ENCODE results near the gene INPPL1.
"Not testable (repeated sequence)": the region's sequence is repeated elsewhere in the genome, so short reads cannot be mapped to it uniquely, and the experiment has no call there.

The INPPL1 gene, protein sequence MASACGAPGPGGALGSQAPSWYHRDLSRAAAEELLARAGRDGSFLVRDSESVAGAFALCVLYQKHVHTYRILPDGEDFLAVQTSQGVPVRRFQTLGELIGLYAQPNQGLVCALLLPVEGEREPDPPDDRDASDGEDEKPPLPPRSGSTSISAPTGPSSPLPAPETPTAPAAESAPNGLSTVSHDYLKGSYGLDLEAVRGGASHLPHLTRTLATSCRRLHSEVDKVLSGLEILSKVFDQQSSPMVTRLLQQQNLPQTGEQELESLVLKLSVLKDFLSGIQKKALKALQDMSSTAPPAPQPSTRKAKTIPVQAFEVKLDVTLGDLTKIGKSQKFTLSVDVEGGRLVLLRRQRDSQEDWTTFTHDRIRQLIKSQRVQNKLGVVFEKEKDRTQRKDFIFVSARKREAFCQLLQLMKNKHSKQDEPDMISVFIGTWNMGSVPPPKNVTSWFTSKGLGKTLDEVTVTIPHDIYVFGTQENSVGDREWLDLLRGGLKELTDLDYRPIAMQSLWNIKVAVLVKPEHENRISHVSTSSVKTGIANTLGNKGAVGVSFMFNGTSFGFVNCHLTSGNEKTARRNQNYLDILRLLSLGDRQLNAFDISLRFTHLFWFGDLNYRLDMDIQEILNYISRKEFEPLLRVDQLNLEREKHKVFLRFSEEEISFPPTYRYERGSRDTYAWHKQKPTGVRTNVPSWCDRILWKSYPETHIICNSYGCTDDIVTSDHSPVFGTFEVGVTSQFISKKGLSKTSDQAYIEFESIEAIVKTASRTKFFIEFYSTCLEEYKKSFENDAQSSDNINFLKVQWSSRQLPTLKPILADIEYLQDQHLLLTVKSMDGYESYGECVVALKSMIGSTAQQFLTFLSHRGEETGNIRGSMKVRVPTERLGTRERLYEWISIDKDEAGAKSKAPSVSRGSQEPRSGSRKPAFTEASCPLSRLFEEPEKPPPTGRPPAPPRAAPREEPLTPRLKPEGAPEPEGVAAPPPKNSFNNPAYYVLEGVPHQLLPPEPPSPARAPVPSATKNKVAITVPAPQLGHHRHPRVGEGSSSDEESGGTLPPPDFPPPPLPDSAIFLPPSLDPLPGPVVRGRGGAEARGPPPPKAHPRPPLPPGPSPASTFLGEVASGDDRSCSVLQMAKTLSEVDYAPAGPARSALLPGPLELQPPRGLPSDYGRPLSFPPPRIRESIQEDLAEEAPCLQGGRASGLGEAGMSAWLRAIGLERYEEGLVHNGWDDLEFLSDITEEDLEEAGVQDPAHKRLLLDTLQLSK

DNA sequence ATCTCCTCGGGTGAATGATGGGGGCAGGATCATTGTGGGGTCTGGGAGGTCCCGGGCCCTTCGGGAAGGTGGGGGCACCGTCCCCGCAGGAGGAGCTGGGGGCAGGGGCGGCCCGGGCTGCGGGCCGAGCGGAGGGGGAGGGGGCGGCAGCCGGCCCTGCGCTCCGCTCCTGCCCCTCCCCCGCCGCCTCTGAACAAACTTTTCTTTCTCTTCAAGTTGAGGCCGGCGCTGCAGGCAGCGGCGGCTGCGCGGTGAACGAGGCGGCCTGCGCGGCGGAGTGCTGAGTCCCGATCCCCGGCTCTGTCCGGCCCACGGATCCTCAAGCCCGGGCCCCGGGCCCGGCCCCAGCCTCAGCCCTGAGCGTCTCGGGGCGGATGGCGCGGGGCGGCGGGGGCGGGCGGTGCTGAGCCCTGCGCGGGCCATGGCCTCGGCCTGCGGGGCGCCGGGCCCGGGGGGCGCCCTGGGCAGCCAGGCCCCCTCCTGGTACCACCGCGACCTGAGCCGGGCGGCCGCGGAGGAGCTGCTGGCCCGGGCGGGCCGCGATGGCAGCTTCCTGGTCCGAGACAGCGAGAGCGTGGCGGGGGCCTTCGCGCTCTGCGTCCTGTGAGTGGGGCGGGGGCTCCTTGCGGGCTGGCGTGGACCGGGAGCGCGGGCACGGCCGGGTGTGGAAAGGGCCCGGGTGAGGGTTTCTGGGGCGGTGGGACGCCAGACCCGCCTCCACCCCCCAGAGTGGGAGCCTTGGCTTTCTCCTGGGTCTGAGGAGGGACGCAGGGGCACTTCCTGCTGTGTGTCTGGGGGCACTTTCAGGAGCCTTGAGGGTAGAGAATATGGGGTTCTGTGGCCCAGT lies at the start of gene INPPL1:
Gene INPPL1, plus strand, starts transcription at position 204 of the 847 bp plus-strand sequence. Its CDS starts 218 bp downstream, at position 422.
- no peak for DNase-seq (ENCODE audit: low read depth in 2 of 2)

DNA sequence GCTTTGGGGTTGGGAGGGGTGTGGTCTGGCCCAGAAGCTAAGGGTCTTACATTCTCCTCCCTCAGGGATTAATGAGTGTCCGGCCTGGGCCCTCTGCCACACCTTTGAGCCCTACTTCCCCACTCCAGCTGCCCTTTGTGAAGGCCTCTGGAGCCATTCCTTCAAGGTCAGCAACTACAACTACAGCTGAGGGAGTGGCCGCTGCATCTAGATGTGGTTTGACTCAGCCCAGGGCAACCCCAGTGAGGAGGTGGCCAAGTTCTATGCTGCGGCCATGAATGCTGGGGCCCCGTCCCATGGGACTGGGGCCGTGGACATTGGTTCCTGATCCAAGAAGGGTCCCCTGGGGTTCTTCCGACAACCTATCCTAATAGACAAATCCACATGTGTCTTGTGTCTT lies 46.9 kb upstream of the INPPL1 start:
- no peak for DNase-seq (ENCODE audit: low read depth in 2 of 2)

DNA sequence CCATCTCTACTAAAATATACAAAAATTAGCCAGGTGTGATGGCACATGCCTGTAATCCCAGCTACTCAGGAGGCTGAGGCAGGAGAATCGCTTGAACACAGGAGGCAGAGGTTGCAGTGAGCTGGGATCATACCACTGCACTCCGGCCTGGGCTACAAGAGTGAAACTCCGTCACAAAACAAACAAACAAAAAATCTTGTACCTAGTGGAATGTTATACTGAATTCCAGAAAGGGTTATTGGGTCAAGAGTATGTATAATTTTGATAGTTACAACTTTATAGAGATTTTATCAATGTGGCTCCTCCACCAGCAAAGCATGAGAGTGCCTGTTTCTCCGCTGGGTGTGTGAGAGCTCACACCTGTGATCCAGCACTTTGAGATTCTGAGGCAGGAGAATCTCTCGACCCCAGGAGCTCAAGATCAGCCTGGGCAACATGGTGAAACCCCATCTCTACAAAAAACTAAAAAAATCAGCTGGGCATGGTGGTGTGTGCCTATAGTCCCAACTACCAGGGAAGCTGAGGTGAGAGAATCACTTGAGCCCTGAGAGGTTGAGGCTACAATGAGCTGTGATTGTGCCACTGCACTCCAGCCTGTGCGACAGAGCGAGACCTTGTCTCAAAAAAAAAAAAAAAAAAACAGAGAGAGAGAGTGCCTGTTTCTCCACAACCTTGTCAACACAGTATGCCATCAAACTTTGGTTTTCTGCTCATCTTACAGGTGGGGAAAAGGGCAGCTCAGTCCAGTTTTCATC lies 45.3 kb upstream of the INPPL1 start:
- no peak for DNase-seq (ENCODE audit: low read depth in 2 of 2)

DNA sequence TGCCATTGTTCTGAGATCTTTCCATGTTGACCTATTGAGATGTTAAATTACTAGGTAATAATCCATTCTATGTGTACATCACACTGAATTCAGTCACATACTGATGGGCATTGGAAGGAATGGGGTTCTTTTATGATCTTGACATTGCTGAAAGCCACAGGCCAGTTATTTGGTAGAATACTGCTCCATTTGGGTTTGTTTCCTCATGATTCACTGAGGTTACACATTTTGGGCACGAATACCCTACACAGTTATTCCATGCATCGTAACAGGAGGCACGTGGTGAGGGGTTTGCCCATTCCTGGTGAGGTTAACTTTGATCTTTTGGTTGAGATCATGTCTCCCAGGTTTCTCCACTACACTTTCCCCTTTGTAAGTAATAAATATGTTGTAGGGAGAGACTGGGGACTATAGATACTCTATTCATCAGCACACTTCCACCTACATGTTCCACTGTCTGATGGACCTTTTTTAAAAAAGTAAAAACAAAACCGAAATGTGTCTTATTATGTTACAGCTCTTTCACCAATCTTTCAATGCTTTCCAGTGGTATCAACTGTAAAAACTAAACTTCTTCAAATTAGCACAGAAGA lies 44.7 kb upstream of the INPPL1 start:
- DNase-seq (ENCODE audit: low read depth in 2 of 2), result no peak

DNA sequence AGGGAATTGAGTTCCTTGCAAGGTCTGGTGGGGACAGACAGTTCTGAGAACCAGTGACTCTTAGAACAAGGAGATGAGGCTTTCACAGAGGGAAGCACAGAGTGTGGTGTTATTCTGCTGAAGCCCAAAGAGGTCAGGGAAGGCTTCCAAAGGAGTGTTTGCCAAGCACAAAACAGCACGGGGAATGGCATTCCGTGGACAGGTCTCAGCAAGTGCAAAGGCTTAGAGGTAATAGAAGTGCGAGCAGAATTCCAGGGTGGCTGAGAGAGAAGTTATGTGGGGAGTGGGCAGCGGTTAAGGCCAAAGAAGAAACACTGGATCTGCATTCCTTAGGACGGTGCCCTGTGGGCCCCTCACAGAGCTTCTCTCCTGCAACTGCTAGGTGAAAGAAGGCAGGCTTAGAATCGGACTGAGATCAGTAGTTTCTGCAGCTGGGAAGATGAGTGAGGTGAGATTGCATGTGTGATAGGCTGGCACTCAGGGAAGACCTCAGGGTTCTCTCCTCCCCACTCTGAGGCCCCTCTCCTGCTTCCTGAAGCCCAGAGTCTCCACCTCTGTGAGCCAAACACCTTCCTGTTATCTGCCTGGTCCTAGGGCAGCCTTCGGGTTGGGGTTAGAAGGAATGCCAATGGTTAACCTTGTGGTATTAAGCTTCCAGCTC lies 43.5 kb upstream of the INPPL1 start:
- not testable (repeated sequence) for DNase-seq (ENCODE audit: low read depth in 2 of 2)

DNA sequence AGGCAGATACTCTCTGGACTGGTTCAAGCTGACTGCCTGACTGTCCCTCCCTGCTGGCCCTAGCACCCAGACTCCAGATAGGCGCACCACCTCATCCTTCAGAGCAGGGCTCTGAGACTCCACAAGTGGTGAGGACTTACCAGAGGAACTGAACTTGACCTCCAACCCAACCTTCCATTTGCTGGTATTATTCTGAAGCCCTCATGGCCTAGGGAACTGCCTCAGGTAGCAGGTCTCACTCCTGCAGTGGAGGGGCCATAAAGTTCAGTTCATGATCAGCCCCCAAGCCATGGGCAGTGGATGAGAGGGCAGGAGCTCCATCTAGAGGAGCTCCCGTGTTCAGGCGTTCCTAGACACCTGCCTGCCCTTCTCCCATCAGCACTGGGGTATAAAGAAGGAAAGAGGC lies 43.0 kb upstream of the INPPL1 start:
- DNase-seq (ENCODE audit: low read depth in 2 of 2), result not testable (repeated sequence)

DNA sequence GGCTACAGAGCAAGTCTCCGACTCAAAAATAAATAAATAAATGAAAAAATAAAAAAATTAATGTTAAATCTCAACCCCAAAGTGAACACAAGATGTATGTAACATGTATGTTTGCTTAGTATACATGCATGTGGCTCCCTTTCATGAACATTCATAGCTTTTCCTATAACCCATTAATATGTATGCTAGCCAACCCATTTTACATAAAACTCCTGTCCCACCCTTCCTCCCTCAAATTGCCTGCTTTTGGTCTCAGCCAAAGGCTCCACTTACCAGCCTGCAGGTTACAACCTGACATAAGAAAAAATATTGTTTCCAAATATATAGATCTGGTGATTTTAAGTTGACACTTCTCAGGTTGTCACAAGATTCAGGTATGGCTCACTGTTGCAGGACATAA lies 36.3 kb upstream of the INPPL1 start:
- DNase-seq (ENCODE audit: low read depth in 2 of 2), result no peak

DNA sequence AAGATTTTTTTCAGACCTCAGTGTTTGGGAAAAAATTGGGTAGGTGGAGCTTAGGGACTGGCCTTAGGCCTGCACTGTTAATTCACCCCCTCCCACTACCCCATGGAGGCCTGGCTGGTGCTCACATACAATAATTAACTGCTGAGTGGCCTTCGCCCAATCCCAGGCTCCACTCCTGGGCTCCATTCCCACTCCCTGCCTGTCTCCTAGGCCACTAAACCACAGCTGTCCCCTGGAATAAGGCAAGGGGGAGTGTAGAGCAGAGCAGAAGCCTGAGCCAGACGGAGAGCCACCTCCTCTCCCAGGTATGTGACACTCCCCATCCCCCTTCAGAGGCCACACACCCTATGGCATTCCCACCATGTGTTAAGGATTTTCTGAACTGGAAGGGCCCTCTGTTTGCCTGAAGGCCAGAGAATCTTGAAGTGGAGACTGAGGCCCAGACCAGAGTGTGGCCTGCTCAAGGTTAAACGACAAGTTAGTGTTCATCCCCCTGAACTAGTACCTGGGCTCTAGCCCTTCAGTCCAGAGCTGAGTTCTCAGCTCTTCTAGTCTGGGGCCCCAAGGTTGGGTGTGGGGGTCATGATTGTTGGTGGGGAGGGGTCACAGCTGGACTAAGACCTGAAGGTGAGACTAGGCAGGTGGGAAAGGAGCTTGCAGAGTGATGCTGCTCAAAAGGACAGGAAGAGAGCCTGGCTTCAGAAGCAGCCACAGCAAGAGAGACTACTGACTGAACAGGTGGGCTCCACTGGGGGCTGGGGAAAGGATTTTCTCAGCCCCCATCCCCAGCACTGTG lies 34.9 kb upstream of the INPPL1 start:
- no peak for DNase-seq (ENCODE audit: low read depth in 2 of 2)

DNA sequence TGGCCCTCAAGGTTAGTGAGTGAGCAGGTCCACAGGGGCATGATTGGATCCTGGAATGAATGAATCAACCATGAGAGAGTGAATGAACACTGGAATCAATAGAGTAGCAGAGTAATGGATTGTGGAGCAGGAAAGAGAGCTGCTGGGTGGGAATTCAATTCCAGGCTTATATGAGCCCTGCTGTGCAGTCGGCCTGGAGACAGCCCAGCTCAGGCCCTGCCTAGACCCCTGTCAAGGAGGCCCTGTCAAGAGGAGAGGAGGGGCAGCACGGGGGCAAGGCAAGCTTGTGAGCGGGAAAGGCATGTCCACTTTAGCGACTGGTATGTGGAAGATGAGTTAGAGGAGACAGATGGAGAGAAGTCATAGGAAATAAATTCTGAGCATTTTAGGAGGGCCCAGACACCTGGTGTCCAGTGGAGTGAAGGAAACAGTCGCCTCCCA lies 33.9 kb upstream of the INPPL1 start:
- no peak for DNase-seq (ENCODE audit: low read depth in 2 of 2)

DNA sequence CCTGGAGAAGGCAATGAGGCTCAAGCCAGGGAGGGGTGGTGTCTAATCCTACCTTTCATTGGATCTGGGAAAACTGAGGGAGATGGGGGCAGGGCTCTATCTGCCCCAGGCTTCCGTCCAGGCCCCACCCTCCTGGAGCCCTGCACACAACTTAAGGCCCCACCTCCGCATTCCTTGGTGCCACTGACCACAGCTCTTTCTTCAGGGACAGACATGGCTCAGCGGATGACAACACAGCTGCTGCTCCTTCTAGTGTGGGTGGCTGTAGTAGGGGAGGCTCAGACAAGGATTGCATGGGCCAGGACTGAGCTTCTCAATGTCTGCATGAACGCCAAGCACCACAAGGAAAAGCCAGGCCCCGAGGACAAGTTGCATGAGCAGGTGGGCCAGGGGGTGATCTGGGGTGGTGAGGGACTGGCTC lies 32.6 kb upstream of the INPPL1 start, which contains the start of gene FOLR1:
Gene FOLR1, plus strand, starts transcription at position 180 of the 421 bp plus-strand sequence. Its CDS starts 34 bp downstream, at position 214.
- no peak for DNase-seq (ENCODE audit: low read depth in 2 of 2)

DNA sequence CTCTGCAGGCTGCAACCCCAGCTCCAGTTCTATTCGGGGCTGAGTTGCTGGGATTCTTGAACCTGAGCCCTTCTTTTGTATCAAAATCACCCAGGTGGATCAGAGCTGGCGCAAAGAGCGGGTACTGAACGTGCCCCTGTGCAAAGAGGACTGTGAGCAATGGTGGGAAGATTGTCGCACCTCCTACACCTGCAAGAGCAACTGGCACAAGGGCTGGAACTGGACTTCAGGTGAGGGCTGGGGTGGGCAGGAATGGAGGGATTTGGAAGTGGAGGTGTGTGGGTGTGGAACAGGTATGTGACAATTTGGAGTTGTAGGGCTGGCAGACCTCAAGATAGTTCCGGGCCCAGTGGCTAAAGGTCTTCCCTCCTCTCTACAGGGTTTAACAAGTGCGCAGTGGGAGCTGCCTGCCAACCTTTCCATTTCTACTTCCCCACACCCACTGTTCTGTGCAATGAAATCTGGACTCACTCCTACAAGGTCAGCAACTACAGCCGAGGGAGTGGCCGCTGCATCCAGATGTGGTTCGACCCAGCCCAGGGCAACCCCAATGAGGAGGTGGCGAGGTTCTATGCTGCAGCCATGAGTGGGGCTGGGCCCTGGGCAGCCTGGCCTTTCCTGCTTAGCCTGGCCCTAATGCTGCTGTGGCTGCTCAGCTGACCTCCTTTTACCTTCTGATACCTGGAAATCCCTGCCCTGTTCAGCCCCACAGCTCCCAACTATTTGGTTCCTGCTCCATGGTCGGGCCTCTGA lies 28.9 kb upstream of the INPPL1 start:
- no peak for DNase-seq (ENCODE audit: low read depth in 2 of 2)

DNA sequence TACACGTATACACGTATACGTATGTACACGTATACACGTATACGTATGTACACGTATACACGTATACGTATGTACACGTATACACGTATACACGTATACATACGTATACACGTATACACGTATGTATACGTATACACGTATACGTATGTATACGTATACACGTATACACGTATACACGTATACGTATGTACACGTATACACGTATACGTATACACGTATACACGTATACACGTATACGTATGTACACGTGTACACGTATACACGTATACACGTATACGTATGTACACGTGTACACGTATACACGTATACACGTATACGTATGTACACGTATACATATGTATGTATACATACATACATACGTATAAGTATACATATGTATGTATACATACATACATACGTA lies 23.1 kb upstream of the INPPL1 start:
- not testable (repeated sequence) for DNase-seq (ENCODE audit: low read depth in 2 of 2)

DNA sequence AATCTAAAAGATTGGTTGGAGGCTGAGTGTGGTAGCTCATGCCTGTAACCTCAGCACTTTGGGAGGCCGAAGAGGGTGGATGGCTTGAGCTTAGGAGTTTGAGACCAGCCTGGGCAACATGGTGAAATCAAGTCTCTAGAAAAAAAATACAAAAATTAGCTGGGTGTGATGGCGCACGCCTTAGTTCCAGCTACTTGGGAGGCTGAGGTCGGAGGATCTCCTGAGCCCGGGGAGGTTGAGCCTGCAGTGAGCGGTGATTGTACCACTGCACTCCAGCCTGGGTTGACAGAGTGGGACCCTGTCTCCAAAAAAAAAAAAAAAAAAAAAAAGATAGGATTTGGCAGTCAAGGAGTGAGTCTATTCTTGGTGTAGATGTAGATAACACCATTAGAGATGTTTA lies 22.0 kb upstream of the INPPL1 start:
- DNase-seq (ENCODE audit: low read depth in 2 of 2), result no peak

DNA sequence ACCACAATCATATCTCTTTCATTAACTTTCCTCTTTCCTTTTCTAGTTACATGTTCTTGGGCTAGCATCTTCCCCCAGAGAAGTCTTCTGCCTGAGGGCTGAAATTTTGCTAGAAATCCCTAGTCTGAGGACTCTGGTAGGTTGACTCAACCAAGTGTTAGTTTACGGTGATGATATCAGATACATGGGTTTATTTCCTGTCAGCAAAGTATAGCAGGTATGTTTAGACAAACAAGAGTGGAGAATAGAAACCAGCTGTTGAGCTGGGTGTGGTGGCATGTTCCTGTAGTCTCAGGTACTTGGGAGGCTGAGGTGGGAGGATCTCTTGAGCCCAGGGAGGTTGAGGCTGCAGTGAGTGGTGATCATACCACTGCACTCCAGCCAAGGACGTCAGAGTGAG lies 21.4 kb upstream of the INPPL1 start:
- DNase-seq (ENCODE audit: low read depth in 2 of 2), result no peak

DNA sequence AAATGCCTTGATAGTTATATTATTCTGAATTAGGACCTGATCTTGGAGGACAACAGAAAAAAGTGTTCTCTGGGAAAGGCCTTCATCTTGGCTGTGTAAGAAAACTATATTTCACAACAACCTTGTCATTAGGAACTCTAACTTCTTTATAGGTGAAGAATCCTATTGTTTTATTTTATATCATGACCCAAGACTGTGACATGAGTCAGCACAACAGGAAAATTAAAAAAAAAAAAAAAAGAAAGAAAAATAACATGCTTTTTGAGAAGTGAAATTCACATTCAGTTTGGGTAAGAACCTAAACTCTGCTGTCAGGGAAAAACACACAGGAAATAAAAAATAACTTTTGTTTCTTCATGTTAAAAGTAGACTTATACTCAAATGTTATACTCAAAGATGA lies 19.7 kb upstream of the INPPL1 start:
- DNase-seq (ENCODE audit: low read depth in 2 of 2), result no peak

DNA sequence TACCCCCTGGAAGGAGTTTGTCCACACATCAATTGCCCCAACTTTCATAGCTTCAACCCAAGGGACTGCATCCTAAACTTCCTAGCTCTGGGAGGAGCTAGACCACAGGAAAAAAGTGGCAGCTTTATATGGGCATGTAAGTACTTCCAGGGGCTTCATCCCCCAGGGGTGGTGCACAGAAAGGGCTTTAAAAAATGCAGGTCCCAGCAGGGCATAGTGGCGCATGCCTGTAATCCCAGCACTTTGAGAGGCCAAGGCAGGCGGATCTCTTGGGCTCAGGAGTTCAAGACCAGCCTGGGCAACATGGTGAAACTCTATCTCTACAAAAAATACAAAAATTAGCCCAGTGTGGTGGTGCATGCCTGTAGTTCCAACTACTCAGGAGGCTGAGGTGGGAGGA lies 17.8 kb upstream of the INPPL1 start:
- DNase-seq (ENCODE audit: low read depth in 2 of 2), result not testable (repeated sequence)

DNA sequence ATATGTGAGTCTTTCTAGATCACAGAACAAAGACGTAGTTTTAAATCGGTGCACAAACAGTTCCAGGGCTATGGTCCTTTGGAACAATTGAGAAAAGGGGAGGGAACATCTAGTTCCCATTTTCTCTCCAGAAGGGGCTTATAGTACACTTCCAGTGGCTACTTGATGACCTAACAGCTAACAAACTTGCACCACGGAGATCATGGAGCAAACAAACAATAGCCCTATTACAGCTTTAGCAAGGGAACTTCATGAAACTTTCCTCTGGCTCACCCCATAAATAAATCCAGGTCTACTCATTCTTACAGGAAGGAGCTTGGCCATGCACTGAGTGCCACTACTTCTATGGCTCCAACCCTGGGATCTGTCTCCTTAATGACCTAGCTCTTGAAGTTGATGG lies 16.3 kb upstream of the INPPL1 start:
- DNase-seq (ENCODE audit: low read depth in 2 of 2), result no peak

DNA sequence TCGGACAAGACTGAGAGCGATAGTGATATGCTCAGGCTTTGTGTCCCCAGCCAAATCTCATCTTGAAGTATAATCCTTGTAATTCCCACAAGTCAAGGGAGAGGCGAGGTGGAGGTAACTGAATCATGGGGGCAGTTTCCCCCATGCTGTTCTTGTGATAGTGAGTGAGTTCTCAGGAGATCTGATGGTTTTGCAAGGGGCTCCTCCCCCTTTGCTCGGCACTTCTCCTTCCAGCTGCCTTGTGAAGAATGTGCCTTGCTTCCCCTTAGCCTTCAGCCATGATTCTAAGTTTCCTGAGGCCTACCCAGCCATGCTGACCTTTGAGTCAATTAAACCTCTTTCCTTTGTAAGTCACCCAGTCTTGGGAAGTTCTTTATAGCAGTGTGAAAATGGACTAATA lies 15.5 kb upstream of the INPPL1 start:
- DNase-seq (ENCODE audit: low read depth in 2 of 2), result no peak

Measured in stimulated activated CD8-positive, alpha-beta memory T cell treated with anti-CD3 and anti-CD28 coated beads, Interleukin-2, amount 100 ng/mL, for 1 hour (primary cell).